Activated CD8-positive, alpha-beta T cell treated with anti-CD3 and anti-CD28 coated beads, Interleukin-2, amount 10 ng/mL, durations not matched to agents 7 days and 5 days (primary cell): Measurements from ENCODE around the gene CTLA4. TPM values are rescaled to one million over a fixed set of nuclear protein-coding genes. Genes with fewer than 3 reads are reported as not detected.
A peak's percentile ranks its signal among the peaks of the same experiment; 100 is the strongest.

Source experiments
- ATAC-seq: fragments of 150-1000 bp; cut with Tn5 transposase; one replicate; pipeline ENCODE4 v1.10.0; 2021; ENCODE audit warnings: moderate library complexity
- CTCF ChIA-PET: fragments of 350-600 bp; sonication (Branson Sonifier 250); formaldehyde crosslinking; loops from one replicate; lab custom pipeline; 2021; ENCODE audit warnings: antibody characterized with exemption; lab: Charles Lee
- POLR2A ChIA-PET: fragments of 350-600 bp; sonication (Branson Sonifier 250); formaldehyde crosslinking; loops from one replicate; lab custom pipeline; 2021; ENCODE audit warnings: antibody characterized with exemption; lab: Charles Lee
- DNase-seq: peaks from one replicate; pipeline ENCODE4 v3.0.0-alpha.2; 2020
- H3K27ac Mint-ChIP-seq: one replicate; pipeline ENCODE4 v1.8.0; 2021; ENCODE audit warnings: mild to moderate bottlenecking, mixed read lengths
- H3K27me3 Mint-ChIP-seq: one replicate; pipeline ENCODE4 v1.8.0; 2021; ENCODE audit warnings: low read depth, mixed read lengths
- H3K36me3 Mint-ChIP-seq: one replicate; pipeline ENCODE4 v1.8.0; 2021; ENCODE audit warnings: low read depth, mixed read lengths
- H3K4me1 Mint-ChIP-seq: one replicate; pipeline ENCODE4 v1.8.0; 2021; ENCODE audit warnings: low read depth, mixed read lengths
- H3K4me3 Mint-ChIP-seq: one replicate; pipeline ENCODE4 v1.8.0; 2021; ENCODE audit warnings: mild to moderate bottlenecking, mixed read lengths
- H3K9me3 Mint-ChIP-seq: one replicate; pipeline ENCODE4 v1.8.0; 2022; ENCODE audit warnings: mixed read lengths; ENCODE audit not compliant: insufficient read depth
- total RNA-seq, 2 experiments: library from RNA; stranded (reverse); gene quantifications; one replicate each; pipeline ENCODE4 v1.2.3, GENCODE V29; 2021

Gene CTLA4
- total RNA-seq, 2 experiments from 2014 or later: 3.8 to 4.7 TPM

DNA sequence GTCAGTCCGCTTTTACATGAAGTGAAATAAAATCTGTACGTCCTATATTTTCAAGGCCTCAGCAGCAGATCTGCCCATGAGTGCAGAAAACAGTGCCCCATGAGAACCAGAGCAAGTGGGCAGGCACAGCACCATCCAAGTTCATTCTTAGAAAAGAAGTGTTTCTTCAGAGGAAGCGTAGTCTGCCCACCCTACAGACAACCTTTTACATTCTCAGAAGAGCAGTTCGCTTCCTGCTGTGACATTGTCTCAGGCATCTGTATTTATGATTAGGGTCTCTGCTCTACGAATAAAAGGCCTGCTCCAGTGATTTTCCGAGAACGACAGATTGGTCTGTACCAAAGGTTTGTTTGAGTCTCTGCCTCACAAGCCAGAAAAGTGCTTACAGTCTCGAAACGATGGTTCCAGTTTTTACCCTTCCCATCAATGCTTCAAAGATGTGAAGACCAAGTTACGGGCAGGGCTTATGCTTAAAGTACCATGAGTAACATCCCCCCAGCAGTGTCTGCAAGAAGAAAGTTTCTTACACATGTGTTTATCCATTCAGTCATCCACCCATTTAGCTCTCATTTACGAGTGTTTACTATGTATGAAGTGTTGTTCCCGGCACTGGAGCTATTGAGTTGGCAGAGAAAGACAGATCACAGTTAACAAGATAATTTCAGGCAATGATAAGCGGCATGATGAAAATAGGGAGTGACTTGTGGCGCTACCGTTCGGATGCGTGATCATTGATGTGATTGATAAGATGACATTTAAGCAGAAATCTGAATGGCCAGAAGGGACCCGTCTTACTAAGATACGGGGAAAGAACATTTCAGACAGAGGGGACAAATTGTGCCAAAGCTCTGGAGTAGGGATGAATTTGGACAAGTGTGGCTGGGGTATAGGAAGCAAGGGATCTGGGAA is 31.4 kb upstream of the CTLA4 start:
- ChIA-PET CTCF (interaction anchor here (1.1 kb wide), 1 partner anchor 92 kb away, joined by 3 read pairs; no protein-coding TSS in a partner anchor), POLR2A (no interaction called here)
- H3K4me1 Mint-ChIP-seq: peaks cover 15% of the 10 kb centered on the region
- H3K27me3 Mint-ChIP-seq: peaks cover 2% of the 10 kb centered on the region
- H3K9me3 Mint-ChIP-seq: no peaks in the 10 kb centered on the region
- H3K27ac Mint-ChIP-seq: no peak overlapping the region
- ATAC-seq: no peak
- no peak for DNase-seq
- no peaks in the 10 kb centered on the region for H3K36me3 Mint-ChIP-seq
- no peak overlapping the region for H3K4me3 Mint-ChIP-seq

- H3K4me3 Mint-ChIP-seq: no peak overlapping the region
- ChIA-PET CTCF (interaction anchor here (0.7 kb wide), 1 partner anchor 17 kb away, joined by 3 read pairs; no protein-coding TSS in a partner anchor), POLR2A (no interaction called here)
- H3K27ac Mint-ChIP-seq: peak overlapping the region; percentile 28
- no peak for DNase-seq
- H3K9me3 Mint-ChIP-seq: no peaks in the 10 kb centered on the region
- no peaks in the 10 kb centered on the region for H3K36me3 Mint-ChIP-seq
- ATAC-seq: no peak
- peaks cover 2% of the 10 kb centered on the region for H3K27me3 Mint-ChIP-seq
- H3K4me1 Mint-ChIP-seq: peaks cover 18% of the 10 kb centered on the region
These were observed 26.8 kb upstream of the CTLA4 start for GRCh38 chr2:203840655-203841205.

DNA sequence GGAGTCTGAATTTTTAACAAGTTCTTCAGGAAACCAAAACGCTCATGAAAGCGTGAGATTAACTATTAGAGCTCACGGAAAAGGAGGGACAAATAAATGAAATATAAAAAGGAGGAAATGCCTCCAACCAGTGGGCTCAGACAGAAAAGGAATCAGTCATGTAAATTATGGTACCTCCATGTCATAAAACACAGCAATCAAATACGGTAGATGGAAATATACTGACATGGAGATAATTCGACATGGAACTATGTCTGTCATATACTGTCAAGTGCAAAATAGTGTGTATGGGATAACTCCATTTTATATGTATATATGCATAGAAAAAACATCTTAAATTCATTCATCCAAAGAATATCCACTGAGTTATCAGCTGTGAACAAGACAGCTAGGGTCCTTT is 25.9 kb upstream of the CTLA4 start:
- Mint-ChIP-seq H3K4me3 (no peak overlapping the region), H3K27me3 (peaks cover 2% of the 10 kb centered on the region), H3K4me1 (peaks cover 16% of the 10 kb centered on the region), H3K27ac (no peak overlapping the region), H3K9me3 (no peaks in the 10 kb centered on the region), H3K36me3 (no peaks in the 10 kb centered on the region)
- DNase-seq (no peak), ATAC-seq (no peak)
- CTCF ChIA-PET: interaction anchor here (0.7 to 0.9 kb wide), 2 partner anchors 27 to 68 kb away, joined by 3 read pairs; no protein-coding TSS in a partner anchor
- POLR2A ChIA-PET: interaction anchor here (0.6 kb wide), 1 partner anchor 359 kb away, joined by 4 read pairs; no protein-coding TSS in a partner anchor

- H3K27ac Mint-ChIP-seq: no peak overlapping the region
- no peaks in the 10 kb centered on the region for H3K9me3 Mint-ChIP-seq
- no peak overlapping the region for H3K4me3 Mint-ChIP-seq
- ChIA-PET POLR2A (no interaction called here), CTCF (interaction anchor here (1.2 to 1.4 kb wide), 3 partner anchors 16 to 68 kb away, joined by 3 to 7 read pairs (median 5); partner anchors contain the start of gene CTLA4)
- ATAC-seq (no peak), DNase-seq (no peak)
- H3K36me3 Mint-ChIP-seq: no peaks in the 10 kb centered on the region
- H3K27me3 Mint-ChIP-seq: peaks cover 2% of the 10 kb centered on the region
- H3K4me1 Mint-ChIP-seq: peaks cover 16% of the 10 kb centered on the region
These were observed 25.2 kb upstream of the CTLA4 start for GRCh38 chr2:203842373-203842772.

DNA sequence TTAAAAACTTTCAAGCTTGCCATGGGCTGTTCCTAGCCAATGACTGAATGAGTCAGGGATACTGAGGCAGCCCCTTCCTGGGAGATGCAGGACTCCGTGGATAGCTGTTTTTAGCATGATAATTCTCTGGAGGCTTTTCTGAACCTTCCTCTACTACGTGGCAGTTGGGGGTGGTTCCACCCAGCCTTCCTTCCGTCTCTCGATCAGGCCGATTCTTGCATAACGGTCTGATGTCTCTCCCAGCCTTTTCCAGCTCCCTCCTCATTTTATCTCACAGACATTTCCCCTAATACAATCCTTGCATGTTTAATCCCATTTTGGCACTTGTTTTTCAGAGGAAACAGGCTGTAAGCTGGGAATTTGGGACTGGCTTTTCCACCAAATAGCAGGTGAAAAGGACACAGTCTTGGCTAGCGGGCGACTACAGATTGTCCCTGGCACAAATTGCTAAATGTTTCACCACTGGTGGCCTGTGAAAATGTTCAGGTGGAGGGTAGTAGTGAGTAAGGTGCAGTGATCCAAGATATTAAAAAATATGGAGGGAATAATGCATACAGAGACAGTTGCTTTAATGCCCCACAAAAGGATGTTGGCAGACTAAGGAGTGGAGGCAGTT is 21.0 kb upstream of the CTLA4 start:
- H3K27ac Mint-ChIP-seq: no peak overlapping the region
- ChIA-PET POLR2A (no interaction called here), CTCF (no interaction called here)
- H3K9me3 Mint-ChIP-seq: no peaks in the 10 kb centered on the region
- DNase-seq (no peak), ATAC-seq (no peak)
- H3K4me1 Mint-ChIP-seq: peaks cover 3% of the 10 kb centered on the region
- no peaks in the 10 kb centered on the region for H3K36me3 Mint-ChIP-seq
- no peak overlapping the region for H3K4me3 Mint-ChIP-seq
- no peaks in the 10 kb centered on the region for H3K27me3 Mint-ChIP-seq

GRCh38 chr2:203849010-203849409 is 18.6 kb upstream of the CTLA4 start:
- ATAC-seq: no peak
- ChIA-PET POLR2A (no interaction called here), CTCF (interaction anchor here (1.9 kb wide), 1 partner anchor 60 kb away, joined by 6 read pairs; no protein-coding TSS in a partner anchor)
- H3K36me3 Mint-ChIP-seq: no peaks in the 10 kb centered on the region
- no peaks in the 10 kb centered on the region for H3K9me3 Mint-ChIP-seq
- peaks cover 12% of the 10 kb centered on the region for H3K4me1 Mint-ChIP-seq
- no peak overlapping the region for H3K4me3 Mint-ChIP-seq
- H3K27me3 Mint-ChIP-seq: no peaks in the 10 kb centered on the region
- no peak overlapping the region for H3K27ac Mint-ChIP-seq
- DNase-seq: no peak

DNA sequence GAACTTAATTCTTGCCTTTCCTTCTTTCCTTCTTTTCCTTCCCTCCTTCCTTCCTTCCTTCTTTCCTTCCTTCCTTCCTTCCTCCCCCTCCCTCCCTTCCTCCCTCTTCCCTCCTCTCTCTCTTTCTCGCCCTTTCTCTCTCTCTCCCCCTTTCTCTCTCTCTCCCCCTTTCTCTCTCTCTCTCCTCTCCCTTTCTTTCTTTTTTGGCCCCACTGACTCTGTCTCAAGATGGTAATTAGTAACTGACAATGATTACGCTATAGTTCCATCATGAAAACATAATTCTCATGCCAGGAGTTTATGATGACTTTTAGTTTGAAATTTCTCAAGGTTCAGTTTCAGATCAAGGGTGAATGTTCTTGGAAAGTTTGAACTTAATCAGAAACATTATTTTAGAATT is 14.8 kb upstream of the CTLA4 start:
- H3K4me1 Mint-ChIP-seq: peaks cover 24% of the 10 kb centered on the region
- CTCF ChIA-PET: no interaction called here
- no peak overlapping the region for H3K4me3 Mint-ChIP-seq
- no peaks in the 10 kb centered on the region for H3K9me3 Mint-ChIP-seq
- no peak overlapping the region for H3K27ac Mint-ChIP-seq
- no peak for DNase-seq
- H3K36me3 Mint-ChIP-seq: no peaks in the 10 kb centered on the region
- POLR2A ChIA-PET: interaction anchor here (1.1 to 2.0 kb wide), 2 partner anchors 16 to 17 kb away, joined by 3 to 5 read pairs; no protein-coding TSS in a partner anchor
- no peaks in the 10 kb centered on the region for H3K27me3 Mint-ChIP-seq
- no peak for ATAC-seq

DNA sequence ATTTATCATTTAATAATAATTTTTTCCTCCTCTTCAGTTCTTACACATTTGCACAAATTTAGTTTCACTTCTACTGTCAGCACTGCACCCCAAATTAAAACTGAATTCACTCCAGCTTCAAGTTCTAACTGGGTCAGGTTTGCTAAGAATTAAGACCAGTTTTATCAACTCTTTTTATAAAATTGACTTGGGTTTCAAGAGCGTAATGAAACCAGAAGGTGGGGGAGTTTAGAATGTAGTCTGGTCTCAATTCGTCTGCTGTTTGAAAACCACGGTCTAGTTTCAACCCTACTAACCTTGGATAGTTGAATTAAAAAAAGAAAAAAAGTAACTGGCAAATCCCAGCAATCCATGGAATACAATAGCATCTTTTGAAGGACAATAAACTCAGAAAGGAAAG is 14.3 kb upstream of the CTLA4 start:
- Mint-ChIP-seq H3K4me1 (peaks cover 29% of the 10 kb centered on the region), H3K36me3 (no peaks in the 10 kb centered on the region), H3K27me3 (no peaks in the 10 kb centered on the region), H3K4me3 (no peak overlapping the region), H3K9me3 (no peaks in the 10 kb centered on the region), H3K27ac (peak overlapping the region; percentile 31)
- CTCF ChIA-PET: interaction anchor here (1.1 to 3.7 kb wide), 3 partner anchors 15 to 114 kb away, joined by 3 to 14 read pairs (median 7); partner anchors contain the start of gene CTLA4
- peak; percentile 30 for ATAC-seq
- no peak for DNase-seq
- POLR2A ChIA-PET: interaction anchor here (0.9 to 2.0 kb wide), 3 partner anchors 15 to 20 kb away, joined by 3 to 5 read pairs (median 3); no protein-coding TSS in a partner anchor

GRCh38 chr2:203853722-203854121 is 13.8 kb upstream of the CTLA4 start:
- Mint-ChIP-seq H3K36me3 (no peaks in the 10 kb centered on the region), H3K27me3 (no peaks in the 10 kb centered on the region), H3K9me3 (no peaks in the 10 kb centered on the region), H3K27ac (no peak overlapping the region), H3K4me3 (no peak overlapping the region), H3K4me1 (peaks cover 34% of the 10 kb centered on the region)
- ATAC-seq (no peak), DNase-seq (no peak)
- ChIA-PET POLR2A (interaction anchor here (0.9 to 2.0 kb wide), 3 partner anchors 15 to 20 kb away, joined by 3 to 5 read pairs (median 3); no protein-coding TSS in a partner anchor), CTCF (interaction anchor here (1.0 to 3.7 kb wide), 5 partner anchors 14 to 114 kb away, joined by 3 to 14 read pairs (median 6); partner anchors contain the start of gene CTLA4)

GRCh38 chr2:203855274-203855673 is 12.3 kb upstream of the CTLA4 start:
- ChIA-PET CTCF (interaction anchor here (0.7 to 3.7 kb wide), 4 partner anchors 13 to 55 kb away, joined by 3 to 14 read pairs (median 6); partner anchors contain the start of gene CTLA4), POLR2A (interaction anchor here (0.8 to 1.6 kb wide), 2 partner anchors 13 to 16 kb away, joined by 3 read pairs; no protein-coding TSS in a partner anchor)
- ATAC-seq (no peak), DNase-seq (no peak)
- H3K4me3 Mint-ChIP-seq: no peak overlapping the region
- peaks cover 48% of the 10 kb centered on the region for H3K4me1 Mint-ChIP-seq
- no peaks in the 10 kb centered on the region for H3K9me3 Mint-ChIP-seq
- peaks cover 3% of the 10 kb centered on the region for H3K36me3 Mint-ChIP-seq
- no peak overlapping the region for H3K27ac Mint-ChIP-seq
- H3K27me3 Mint-ChIP-seq: no peaks in the 10 kb centered on the region

GRCh38 chr2:203857656-203858055 is 9.9 kb upstream of the CTLA4 start:
- ChIA-PET POLR2A (interaction anchor here (0.7 to 1.4 kb wide), 4 partner anchors 10 to 137 kb away, joined by 3 to 4 read pairs (median 4); partner anchors contain the start of gene CTLA4), CTCF (interaction anchor here (0.7 to 2.0 kb wide), 18 partner anchors 11 to 373 kb away, joined by 3 to 26 read pairs (median 4); partner anchors contain the start of gene CTLA4)
- no peaks in the 10 kb centered on the region for H3K27me3 Mint-ChIP-seq
- H3K9me3 Mint-ChIP-seq: no peaks in the 10 kb centered on the region
- ATAC-seq (no peak), DNase-seq (no peak)
- peaks cover 60% of the 10 kb centered on the region for H3K4me1 Mint-ChIP-seq
- peaks cover 3% of the 10 kb centered on the region for H3K36me3 Mint-ChIP-seq
- H3K4me3 Mint-ChIP-seq: no peak overlapping the region
- H3K27ac Mint-ChIP-seq: no peak overlapping the region
